Pancreas (tissue), 10 donors: ENCODE measurements around the gene SLC2A6. TPM values are rescaled to one million over a fixed set of nuclear protein-coding genes. Genes with fewer than 3 reads are reported as not detected.

Experiments
- ATAC-seq, 4 donors: fragments of 200-7000 bp; cut with Tn5 transposase; one replicate each; pipeline versions ENCODE4 v1.8.0 to v1.9.1; 2020; ENCODE audit warnings: mild to moderate bottlenecking in 4 of 4, moderate library complexity in 4 of 4
- DNase-seq, 6 donors: peaks; one replicate each; pipeline ENCODE4 v3.0.0-alpha.2; 2020
- FAIRE-seq: peaks from 2 replicates; lab custom pipeline; 2012; peaks lifted over from hg19 to GRCh38; lab: Jason Lieb, UNC
- H3K27ac ChIP-seq, 4 donors: fragments of 200-600 bp; sonication (generic); 1 replicate in 3 of 4; 2 replicates in 1 of 4; pipeline versions ENCODE4 v1.5.0 to v1.8.0; 2020
- H3K27me3 ChIP-seq, 4 donors: fragments of 200-600 bp; one replicate each; pipeline ENCODE4 v1.8.0; 2021
- H3K36me3 ChIP-seq, 3 donors: fragments of 200-600 bp; sonication (generic) in 1 of 3; one replicate each; pipeline versions ENCODE4 v1.5.0 to v1.8.0; 2020 to 2021
- H3K4me1 ChIP-seq, 3 donors: fragments of 200-600 bp; one replicate each; pipeline ENCODE4 v1.8.0; 2021
- H3K4me3 ChIP-seq, 4 donors: fragments of 200-600 bp; sonication (generic) in 2 of 4; one replicate each; pipeline versions ENCODE4 v1.5.0 to v1.8.0; 2020 to 2021
- H3K9me3 ChIP-seq, 4 donors: fragments of 200-600 bp; one replicate each; pipeline ENCODE4 v1.8.0; 2021
- WGBS, 2 donors: extraction: QIAGEN DNeasy Blood & Tissue Kit; methylation state at CpG; one replicate each; pipeline ENCODE4 v1.1.7; 2013; 5-methylcytosine and 5-hydroxymethylcytosine counted together
- intact Hi-C, 3 donors: fragments of 100-400 bp; cut with DNase I; formaldehyde crosslinking; loops; one replicate each; pipeline versions ENCODE4 v1.11.1 to v1.14.2; 2022
- polyA plus RNA-seq, 2 donors: library from polyadenylated mRNA; stranded (reverse); fragments of 200-250 nt; gene quantifications; one replicate each; pipeline ENCODE4 v1.2.3, GENCODE V29; 2013
- total RNA-seq, 6 donors: library from RNA; stranded (reverse); fragmentation: NEBNext Ultra II Directional in 4 of 6; extraction: Animal tissue kit (Norgen Biotek cat#: 25700) in 4 of 6; gene quantifications; one replicate each; pipeline versions ENCODE4 v1.2.1 to v1.2.4, GENCODE V29; 2021 to 2023
- TF ChIP-seq, protein P1 (sequence below), 4 donors: fragments of 200-600 bp; sonication (generic) in 3 of 4; IDR thresholded peaks; one replicate each; pipeline versions ENCODE4 v1.5.0 to v1.8.0; 2021; ENCODE audit warnings: antibody characterized with exemption in 4 of 4
- donor health status: healthy with polysubstance abuse.
- donor health status: DM: no; HTN: no; CAD: no; lungs with moderate emphysema.
- donor health status: DM: no; HTN: no; CAD: no.
- donor health status: control.
- donor health status: control.
- donor health status: Bipolar disorder and iron deficiency.
- donor health status: DM: yes; HTN: yes; CAD: no.
- donor health status: DM: no; HTN: no; CAD: no.
- donor health status: DM: no; HTN: no; CAD: no.
- donor health status: DM: yes; HTN: yes; CAD: no.

The SLC2A6 gene
- total and polyA plus RNA-seq, 8 donors, result 1.1 to 6.7 (median 3.9) TPM

DNA sequence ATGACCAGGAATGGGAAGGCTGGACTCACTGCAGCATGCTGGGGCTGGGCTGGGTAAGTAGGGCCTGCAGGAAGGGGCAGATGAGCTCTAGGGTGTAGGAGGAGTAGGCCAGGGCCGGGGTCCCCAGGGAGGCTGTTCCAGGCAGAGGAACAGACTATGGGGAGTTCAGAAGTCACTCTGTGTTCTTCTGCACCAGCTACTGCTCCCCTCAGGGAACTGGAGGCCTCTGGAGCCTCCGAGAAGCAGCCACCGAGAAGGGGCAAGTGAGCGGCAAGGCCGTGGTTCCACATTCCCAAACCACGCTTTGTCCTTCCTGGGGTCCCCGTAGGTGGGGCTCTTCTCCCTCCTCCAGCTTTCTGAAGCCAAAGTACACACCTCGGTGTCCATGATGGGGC lies 8.4 kb upstream of the SLC2A6 start:
- no peaks in the 10 kb centered on the region for H3K27me3 ChIP-seq
- DNase-seq (peak in 1 of 6 donors; percentile 29), FAIRE-seq (no peak), ATAC-seq (no peak)
- H3K4me3 ChIP-seq, result no peak overlapping the region
- H3K36me3 ChIP-seq, result no peaks in the 10 kb centered on the region
- no peaks in the 10 kb centered on the region for H3K9me3 ChIP-seq
- intact Hi-C loops, result loop anchor here in 2 of 3 donors (5.0 to 10.0 kb wide), 4 partner anchors 80 to 303 kb away; no protein-coding TSS in a partner anchor
- no peaks in the 10 kb centered on the region for H3K4me1 ChIP-seq
- TF ChIP-seq, protein P1, sequence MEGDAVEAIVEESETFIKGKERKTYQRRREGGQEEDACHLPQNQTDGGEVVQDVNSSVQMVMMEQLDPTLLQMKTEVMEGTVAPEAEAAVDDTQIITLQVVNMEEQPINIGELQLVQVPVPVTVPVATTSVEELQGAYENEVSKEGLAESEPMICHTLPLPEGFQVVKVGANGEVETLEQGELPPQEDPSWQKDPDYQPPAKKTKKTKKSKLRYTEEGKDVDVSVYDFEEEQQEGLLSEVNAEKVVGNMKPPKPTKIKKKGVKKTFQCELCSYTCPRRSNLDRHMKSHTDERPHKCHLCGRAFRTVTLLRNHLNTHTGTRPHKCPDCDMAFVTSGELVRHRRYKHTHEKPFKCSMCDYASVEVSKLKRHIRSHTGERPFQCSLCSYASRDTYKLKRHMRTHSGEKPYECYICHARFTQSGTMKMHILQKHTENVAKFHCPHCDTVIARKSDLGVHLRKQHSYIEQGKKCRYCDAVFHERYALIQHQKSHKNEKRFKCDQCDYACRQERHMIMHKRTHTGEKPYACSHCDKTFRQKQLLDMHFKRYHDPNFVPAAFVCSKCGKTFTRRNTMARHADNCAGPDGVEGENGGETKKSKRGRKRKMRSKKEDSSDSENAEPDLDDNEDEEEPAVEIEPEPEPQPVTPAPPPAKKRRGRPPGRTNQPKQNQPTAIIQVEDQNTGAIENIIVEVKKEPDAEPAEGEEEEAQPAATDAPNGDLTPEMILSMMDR (IDR thresholded peaks at IDR 0.05), result no peak
- whole genome bisulfite sequencing, 2 donors, result 77% methylated on average over 8 of the region's 8 CpGs
- no peak overlapping the region for H3K27ac ChIP-seq

DNA sequence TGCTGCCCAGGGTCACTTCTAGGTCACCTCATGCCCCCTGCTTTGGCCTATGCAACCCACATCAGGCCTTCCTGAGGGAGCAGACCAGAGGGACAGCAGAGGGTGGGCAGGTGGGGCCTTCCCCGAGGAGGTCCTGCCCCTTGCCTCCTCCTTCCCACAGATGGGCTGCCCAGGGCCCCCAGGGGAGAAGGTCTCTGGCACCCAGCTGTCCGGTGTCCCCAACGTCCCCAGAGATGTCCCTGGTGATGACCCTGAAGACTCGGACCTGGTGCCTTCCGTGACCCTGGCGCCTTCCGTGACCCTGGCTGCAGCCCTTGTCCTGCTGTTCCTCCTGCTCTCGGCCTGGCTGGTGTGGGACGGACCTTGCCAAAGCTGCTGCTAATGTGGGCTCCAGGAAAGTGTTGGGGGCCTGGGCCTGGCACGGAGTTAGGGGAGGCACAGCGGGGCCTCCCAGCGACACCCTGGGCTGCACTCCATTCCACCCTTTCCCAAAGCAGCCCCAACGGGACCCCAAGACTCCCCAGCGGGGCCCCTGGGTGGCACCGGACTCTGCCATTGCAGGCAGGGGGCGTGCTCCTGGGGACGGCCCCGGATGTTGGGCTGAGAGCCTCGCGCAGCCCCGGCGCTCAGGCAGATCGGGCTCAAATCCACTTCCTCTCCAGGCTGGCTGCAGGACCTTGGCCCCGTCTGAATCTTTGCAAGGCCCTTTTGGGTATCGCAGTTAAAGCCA lies 6.8 kb upstream of the SLC2A6 start:
- Histone ChIP-seq H3K36me3 (no peaks in the 10 kb centered on the region), H3K27me3 (no peaks in the 10 kb centered on the region), H3K4me1 (no peaks in the 10 kb centered on the region), H3K9me3 (no peaks in the 10 kb centered on the region), H3K27ac (no peak overlapping the region), H3K4me3 (no peak overlapping the region)
- FAIRE-seq, result no peak
- intact Hi-C loops, result loop anchor here in 2 of 3 donors (5.0 to 10.0 kb wide), 4 partner anchors 78 to 301 kb away; no protein-coding TSS in a partner anchor
- TF ChIP-seq, protein P1 (IDR thresholded peaks at IDR 0.05), result no peak
- peak; percentile 18 to 37 (median 26) for ATAC-seq
- 41 to 44% methylated on average over 21 to 25 of the region's 25 CpGs for WGBS, 2 donors
- peak in 2 of 6 donors; percentile 15 to 74 for DNase-seq

DNA sequence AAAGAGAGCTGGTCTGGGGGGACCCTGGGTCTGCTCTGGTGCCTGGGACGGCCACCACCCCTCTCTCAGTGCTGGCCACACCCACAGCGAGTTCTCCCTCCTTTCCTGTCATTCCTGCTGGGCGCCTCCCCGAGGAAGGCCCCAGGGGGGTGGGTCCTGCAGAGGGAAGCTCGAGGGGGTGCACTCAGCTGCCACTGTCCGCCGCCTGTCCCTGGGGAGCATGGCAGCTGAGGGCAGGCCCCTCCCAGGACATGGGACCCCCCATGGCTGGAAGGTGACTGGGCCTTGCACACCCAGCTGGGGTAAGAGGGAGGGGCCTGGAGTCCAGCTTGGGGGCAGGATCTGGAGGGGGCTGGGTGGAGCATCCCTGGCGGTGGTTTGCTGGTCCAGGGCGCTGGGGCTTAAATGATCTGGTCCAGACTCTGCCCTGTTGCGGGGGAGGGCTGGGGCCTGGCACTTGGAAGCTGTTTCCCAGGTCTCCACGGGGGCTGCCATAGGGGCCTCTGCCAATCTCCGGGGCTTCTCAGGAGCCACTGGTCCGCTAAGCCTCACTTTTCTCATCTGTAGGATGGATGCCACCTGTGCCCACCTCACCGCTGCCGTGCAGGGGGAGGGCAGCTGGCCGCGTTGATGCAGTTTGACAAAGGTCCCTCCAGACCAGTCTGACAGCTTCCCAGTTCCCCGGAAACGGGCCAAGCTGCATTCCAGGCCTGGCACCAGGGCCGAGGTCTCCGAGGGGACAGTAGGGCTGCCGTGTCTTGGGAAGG lies 6.0 kb upstream of the SLC2A6 start:
- Histone ChIP-seq H3K27me3 (no peaks in the 10 kb centered on the region), H3K9me3 (no peaks in the 10 kb centered on the region), H3K36me3 (no peaks in the 10 kb centered on the region), H3K27ac (no peak overlapping the region), H3K4me1 (no peaks in the 10 kb centered on the region), H3K4me3 (no peak overlapping the region)
- DNase-seq, result peak in 3 of 6 donors; percentile 56 to 82 (median 61)
- TF ChIP-seq, protein P1 (IDR thresholded peaks at IDR 0.05), result no peak
- 46 to 49% methylated on average over 21 to 22 of the region's 22 CpGs for WGBS, 2 donors
- intact Hi-C loops, result loop anchor here in 2 of 3 donors (5.0 to 10.0 kb wide), 4 partner anchors 78 to 300 kb away; no protein-coding TSS in a partner anchor
- peak; percentile 6 to 63 (median 50) for ATAC-seq
- no peak for FAIRE-seq

DNA sequence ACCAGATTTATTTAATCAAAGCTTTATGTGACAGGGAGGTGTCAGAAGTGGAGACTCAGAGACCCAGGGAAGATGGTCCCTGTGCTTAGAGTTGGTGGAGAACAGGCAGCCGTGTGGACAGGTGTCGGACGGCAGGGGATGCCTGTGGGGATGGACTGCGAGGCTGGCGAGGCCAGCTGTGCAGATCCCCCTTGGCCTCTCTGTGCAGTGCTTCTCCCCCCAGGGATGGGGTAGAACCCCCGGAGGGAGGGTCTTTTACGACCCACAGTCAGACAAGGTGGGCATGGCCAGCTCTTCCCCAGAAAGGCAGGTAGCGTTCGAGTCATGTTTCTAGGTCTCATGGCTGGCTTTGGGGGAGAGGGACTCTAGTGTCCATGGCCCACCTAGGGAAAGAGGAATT lies 4.7 kb upstream of the SLC2A6 start:
- peak in 2 of 6 donors; percentile 32 to 46 for DNase-seq
- no peak for FAIRE-seq

More for the DNA sequence above, 4.7 kb upstream of the SLC2A6 start:
- intact Hi-C loops, result loop anchor here in 1 of 3 donors (10.0 kb wide), 1 partner anchor 299 kb away; no protein-coding TSS in a partner anchor
- H3K27me3 ChIP-seq, result no peaks in the 10 kb centered on the region
- no peaks in the 10 kb centered on the region for H3K36me3 ChIP-seq
- no peak overlapping the region for H3K4me3 ChIP-seq
- no peak overlapping the region for H3K27ac ChIP-seq
- H3K4me1 ChIP-seq, result peaks cover 0 to 5% (median 0%) of the 10 kb centered on the region in 3 donors
- no peak for ATAC-seq
- TF ChIP-seq, protein P1 (IDR thresholded peaks at IDR 0.05), result no peak
- H3K9me3 ChIP-seq, result no peaks in the 10 kb centered on the region
- WGBS, 2 donors, result 73 to 78% methylated on average over 8 to 9 of the region's 9 CpGs
